Measurements from ENCODE around the gene CCDC3.
A peak's percentile ranks its signal among the peaks of the same experiment; 100 is the strongest.
"Not testable (repeated sequence)": the region's sequence is repeated elsewhere in the genome, so short reads cannot be mapped to it uniquely, and the experiment has no call there.

CCDC3 gene

DNA sequence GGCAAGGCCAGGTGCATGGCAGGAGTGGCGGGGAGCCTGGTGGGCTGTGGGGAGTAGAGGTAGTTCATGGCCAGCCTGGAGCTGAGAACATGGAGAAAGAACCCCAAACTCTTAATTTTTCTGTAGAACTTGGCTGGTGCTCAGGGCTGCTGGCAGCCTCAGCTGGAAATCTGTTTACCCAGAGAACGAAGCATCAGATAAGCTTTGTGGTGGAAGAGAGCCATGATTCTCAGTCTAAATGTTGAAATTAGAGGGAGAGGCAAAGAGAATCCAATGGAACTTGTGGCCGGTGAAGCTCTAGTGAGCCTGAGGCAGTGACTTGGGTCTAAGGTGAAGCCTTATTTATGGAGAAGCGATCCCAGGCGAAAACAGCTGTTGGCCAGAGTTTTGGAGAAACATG is 126.4 kb downstream of the CCDC3 start:
- H3K27ac ChIP-seq = peak overlapping the region; percentile 80
- TF ChIP-seq, protein P1, sequence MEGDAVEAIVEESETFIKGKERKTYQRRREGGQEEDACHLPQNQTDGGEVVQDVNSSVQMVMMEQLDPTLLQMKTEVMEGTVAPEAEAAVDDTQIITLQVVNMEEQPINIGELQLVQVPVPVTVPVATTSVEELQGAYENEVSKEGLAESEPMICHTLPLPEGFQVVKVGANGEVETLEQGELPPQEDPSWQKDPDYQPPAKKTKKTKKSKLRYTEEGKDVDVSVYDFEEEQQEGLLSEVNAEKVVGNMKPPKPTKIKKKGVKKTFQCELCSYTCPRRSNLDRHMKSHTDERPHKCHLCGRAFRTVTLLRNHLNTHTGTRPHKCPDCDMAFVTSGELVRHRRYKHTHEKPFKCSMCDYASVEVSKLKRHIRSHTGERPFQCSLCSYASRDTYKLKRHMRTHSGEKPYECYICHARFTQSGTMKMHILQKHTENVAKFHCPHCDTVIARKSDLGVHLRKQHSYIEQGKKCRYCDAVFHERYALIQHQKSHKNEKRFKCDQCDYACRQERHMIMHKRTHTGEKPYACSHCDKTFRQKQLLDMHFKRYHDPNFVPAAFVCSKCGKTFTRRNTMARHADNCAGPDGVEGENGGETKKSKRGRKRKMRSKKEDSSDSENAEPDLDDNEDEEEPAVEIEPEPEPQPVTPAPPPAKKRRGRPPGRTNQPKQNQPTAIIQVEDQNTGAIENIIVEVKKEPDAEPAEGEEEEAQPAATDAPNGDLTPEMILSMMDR (conservative IDR thresholded peaks at IDR 0.05) = no peak

DNA sequence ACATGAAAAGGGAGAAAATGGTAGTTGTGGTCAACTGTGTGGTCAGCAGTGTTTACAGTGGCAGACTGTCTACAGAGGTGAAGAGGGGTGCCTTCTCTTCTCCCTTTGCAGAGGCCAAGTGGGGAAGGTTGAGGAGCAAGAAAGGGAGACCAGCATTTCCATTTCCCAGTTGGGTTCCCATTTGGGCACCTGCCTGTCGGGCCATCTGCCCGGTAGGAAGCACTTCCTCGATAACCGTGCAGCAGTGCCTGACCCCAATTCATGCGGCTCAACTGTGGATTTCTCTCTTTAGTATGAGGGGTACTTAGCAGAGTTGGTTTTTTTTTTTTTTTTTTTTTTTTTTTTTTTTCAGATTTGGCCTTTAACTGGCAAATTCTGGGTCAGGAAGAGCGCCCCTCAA is 127.0 kb downstream of the CCDC3 start:
- peak overlapping the region; percentile 80 for H3K27ac ChIP-seq
- TF ChIP-seq, protein P1 (conservative IDR thresholded peaks at IDR 0.05) = no peak

DNA sequence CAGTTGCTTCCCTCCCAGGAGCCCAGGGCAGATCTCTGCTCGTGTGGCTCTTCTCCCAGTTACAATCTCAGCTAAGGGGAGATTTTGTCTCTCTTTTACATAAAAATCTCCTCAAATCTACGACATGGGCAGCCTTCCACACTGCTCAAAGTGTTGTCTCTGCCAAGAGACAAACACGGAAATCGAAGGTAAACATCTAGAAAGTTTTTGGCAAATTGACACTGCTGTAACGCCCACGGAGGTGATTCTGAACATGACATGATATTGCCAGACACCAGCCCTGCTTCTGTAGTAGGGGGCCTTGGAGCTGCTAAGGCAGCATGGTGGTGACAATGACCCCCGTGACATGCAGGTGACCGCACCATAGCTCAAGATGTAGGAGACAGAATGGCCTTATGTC is 128.3 kb downstream of the CCDC3 start:
- H3K27ac ChIP-seq = peak overlapping the region; percentile 80
- TF ChIP-seq, protein P1 (conservative IDR thresholded peaks at IDR 0.05) = no peak

DNA sequence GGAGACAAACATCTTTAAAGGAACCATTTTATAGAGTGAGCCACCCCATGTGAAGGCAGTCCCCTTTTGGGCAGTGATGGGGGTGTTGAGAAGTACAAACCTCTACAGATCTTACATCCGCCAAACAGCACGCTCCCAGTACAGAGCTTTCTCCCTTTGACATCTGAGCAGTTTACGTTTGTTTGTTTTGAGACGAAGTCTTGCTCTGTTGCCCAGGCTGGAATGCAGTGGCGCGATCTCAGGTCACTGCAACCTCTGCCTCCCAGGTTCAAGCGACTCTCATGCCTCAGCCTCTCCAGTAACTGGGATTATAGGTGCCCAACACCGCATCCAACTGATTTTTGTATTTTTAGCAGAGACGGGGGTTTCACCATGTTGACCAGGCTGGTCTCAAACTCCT is 128.9 kb downstream of the CCDC3 start:
- peak overlapping the region; percentile 80 for H3K27ac ChIP-seq
- TF ChIP-seq, protein P1 (conservative IDR thresholded peaks at IDR 0.05) = no peak

DNA sequence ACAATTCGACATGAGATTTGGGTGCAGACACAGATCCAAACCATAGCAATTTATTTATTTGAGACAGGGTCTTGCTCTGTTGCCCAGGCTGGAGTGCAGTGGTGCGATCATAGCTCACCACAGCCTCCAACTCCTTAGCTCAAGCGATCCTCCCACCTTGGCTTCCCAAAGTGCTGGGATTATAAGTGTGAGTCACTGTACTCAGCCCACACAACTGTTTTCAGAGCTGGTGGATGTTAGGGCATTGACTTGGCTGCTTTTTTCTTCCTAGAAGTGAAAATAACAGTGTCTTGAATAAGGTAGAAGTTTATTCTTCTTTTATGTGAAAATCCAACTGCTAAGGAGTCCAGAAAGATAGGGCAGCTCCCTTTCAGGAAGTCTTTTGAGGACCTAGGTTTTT is 132.1 kb downstream of the CCDC3 start:
- no peak overlapping the region for H3K27ac ChIP-seq

DNA sequence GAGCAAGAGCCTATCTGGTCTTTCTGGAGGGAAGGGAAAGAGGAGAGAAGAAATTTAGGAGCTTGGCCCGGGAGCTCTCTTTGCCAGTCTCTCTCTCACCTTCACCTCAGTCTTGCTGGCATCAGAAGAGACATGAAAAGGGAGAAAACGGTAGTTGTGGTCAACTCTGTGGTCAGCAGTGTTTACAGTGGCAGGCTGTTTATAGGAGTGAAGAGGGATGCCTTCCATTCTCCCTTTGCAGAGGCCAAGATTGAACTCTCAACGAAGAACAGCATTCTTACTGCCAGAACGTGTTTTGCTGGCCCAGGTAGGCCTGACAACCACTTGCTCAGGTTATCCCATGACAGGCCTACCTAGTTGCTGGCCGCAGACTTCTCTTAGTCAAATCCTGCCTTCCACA is 133.3 kb downstream of the CCDC3 start:
- TF ChIP-seq, protein P1 (conservative IDR thresholded peaks at IDR 0.05) = no peak
- no peak overlapping the region for H3K27ac ChIP-seq

More for the DNA sequence above, 132.1 kb downstream of the CCDC3 start:
- TF ChIP-seq, protein P1 (conservative IDR thresholded peaks at IDR 0.05) = no peak

DNA sequence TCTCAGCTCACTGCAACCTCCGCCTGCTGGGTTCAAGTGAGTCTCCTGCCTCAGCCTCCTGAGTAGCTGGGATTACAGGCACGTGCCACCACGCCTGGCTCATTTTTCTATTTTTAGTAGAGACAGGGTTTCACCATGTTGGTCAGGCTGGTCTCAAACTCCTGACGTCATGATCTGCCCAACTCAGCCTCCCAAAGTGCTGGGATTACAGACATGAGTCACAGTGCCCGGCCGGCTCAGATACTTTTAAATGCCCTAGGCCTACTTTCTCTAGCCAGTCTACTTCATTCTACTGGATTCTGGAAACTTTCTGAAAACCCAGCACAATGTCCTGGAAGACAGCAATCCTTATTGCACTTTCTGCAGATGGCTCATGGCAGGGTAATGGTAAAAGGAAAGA is 136.0 kb downstream of the CCDC3 start:
- not testable (repeated sequence) for H3K27ac ChIP-seq

DNA sequence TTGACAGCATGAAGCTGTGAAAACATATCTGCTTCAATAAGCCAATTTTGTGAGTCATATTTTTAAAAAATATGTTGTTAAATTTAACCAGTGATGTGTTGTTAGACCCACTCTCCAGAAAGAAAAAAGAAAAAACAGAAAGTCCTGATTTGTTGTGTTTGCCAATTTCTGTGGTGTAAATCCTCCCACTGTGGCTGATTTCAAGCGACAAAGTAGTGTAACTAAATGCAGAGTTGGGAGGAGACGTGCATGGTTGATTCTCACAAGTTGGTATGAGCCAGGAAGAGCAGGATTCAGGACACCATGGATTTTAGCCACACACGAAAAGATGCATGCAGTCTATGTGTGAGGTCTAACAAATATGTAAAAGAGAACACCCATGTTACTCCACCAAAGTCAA is 139.1 kb downstream of the CCDC3 start:
- TF ChIP-seq, protein P1 (conservative IDR thresholded peaks at IDR 0.05) = no peak

More for the DNA sequence above, 139.1 kb downstream of the CCDC3 start:
- H3K27ac ChIP-seq = no peak overlapping the region

Data from VCaP (cell line).